Keratinocyte (primary cell): ENCODE results near the gene CISH. TPM values are rescaled to one million over a fixed set of nuclear protein-coding genes. Genes with fewer than 3 reads are reported as not detected.
A peak's percentile ranks its signal among the peaks of the same experiment; 100 is the strongest.

ENCODE experiments used
- DNase-seq: peaks from one replicate; pipeline ENCODE4 v3.0.0-alpha.2; 2011; ENCODE audit warnings: low read depth, missing footprints, low spot score
- FAIRE-seq: peaks from 2 replicates; lab custom pipeline; 2011; peaks lifted over from hg19 to GRCh38; lab: Jason Lieb, UNC
- H2AFZ ChIP-seq: 2 replicates; pipeline ENCODE4 v1.6.0; 2012; ENCODE audit warnings: low read length, control low read depth, inconsistent platforms; ENCODE audit not compliant: control insufficient read depth
- H3K27ac ChIP-seq: 2 replicates; pipeline ENCODE4 v1.5.1; 2011; ENCODE audit warnings: low read length; ENCODE audit not compliant: control insufficient read depth, insufficient read depth
- H3K27me3 ChIP-seq: 3 replicates; pipeline ENCODE4 v1.6.0; 2011; ENCODE audit warnings: low read length; ENCODE audit not compliant: control insufficient read depth, insufficient read depth; ENCODE audit errors: extremely low read depth
- H3K36me3 ChIP-seq, 2 experiments: 2 replicates in 1 of 2; 3 replicates in 1 of 2; pipeline ENCODE4 v1.5.1; 2011; ENCODE audit warnings: low read length in 2 of 2, mild to moderate bottlenecking in 1 of 2; ENCODE audit not compliant: control insufficient read depth in 2 of 2, insufficient read depth in 2 of 2; ENCODE audit errors: extremely low read depth in 1 of 2
- H3K4me1 ChIP-seq: 3 replicates; pipeline ENCODE4 v1.5.1; 2011; ENCODE audit warnings: low read length; ENCODE audit not compliant: control insufficient read depth, insufficient read depth; ENCODE audit errors: extremely low read depth
- H3K4me2 ChIP-seq: 3 replicates; pipeline ENCODE4 v1.6.0; 2011; ENCODE audit warnings: low read depth, low read length; ENCODE audit not compliant: control insufficient read depth, insufficient read depth; ENCODE audit errors: extremely low read depth
- H3K4me3 ChIP-seq, 3 experiments: fragments of 200-600 bp in 1 of 3; sonication (generic) in 1 of 3; 2 replicates in 2 of 3; 3 replicates in 1 of 3; pipeline ENCODE4 v1.5.1; 2011 to 2016; ENCODE audit warnings: low read length in 3 of 3, mild to moderate bottlenecking in 3 of 3, control low read depth in 2 of 3, inconsistent platforms in 1 of 3, low read depth in 1 of 3, mixed read lengths in 1 of 3, mixed run types in 1 of 3, moderate library complexity in 1 of 3; ENCODE audit not compliant: control insufficient read depth in 2 of 3, insufficient read depth in 2 of 3; ENCODE audit errors: extremely low read depth in 1 of 3
- H3K79me2 ChIP-seq: 2 replicates; pipeline ENCODE4 v1.6.0; 2012; ENCODE audit warnings: low read length; ENCODE audit not compliant: control insufficient read depth, insufficient read depth
- H3K9ac ChIP-seq: 3 replicates; pipeline ENCODE4 v1.6.0; 2011; ENCODE audit warnings: low read length; ENCODE audit not compliant: control insufficient read depth, insufficient read depth; ENCODE audit errors: extremely low read depth
- H3K9me1 ChIP-seq: 3 replicates; pipeline ENCODE4 v1.6.0; 2011; ENCODE audit warnings: low read length; ENCODE audit not compliant: control insufficient read depth, insufficient read depth; ENCODE audit errors: extremely low read depth
- H3K9me3 ChIP-seq: 2 replicates; pipeline ENCODE4 v1.5.1; 2012; ENCODE audit warnings: low read depth, low read length; ENCODE audit not compliant: control insufficient read depth
- H4K20me1 ChIP-seq: 3 replicates; pipeline ENCODE4 v1.6.0; 2011; ENCODE audit warnings: low read length; ENCODE audit not compliant: control insufficient read depth, insufficient read depth; ENCODE audit errors: extremely low read depth
- EZH2 ChIP-seq: IDR thresholded peaks from one replicate; pipeline ENCODE4 v1.6.1; 2012; ENCODE audit warnings: inconsistent platforms, mild to moderate bottlenecking, low read length, moderate library complexity
- dilution Hi-C: fragments of 300-500 bp; cut with MboI; formaldehyde crosslinking; loops from one replicate; pipeline ENCODE4 v1.7.0; 2020; ENCODE audit warnings: low sequenced_read_pairs; ENCODE audit not compliant: extremely low pct_ligation_motif_present
- polyA plus RNA-seq, 5 experiments: library from polyadenylated mRNA; depleted of rRNA in 3 of 5; stranded (reverse) in 3 of 5; stranded (forward) in 1 of 5; unstranded in 1 of 5; fragments of >200 nt; gene quantifications; 1 replicate in 1 of 5; 2 replicates in 3 of 5; 3 replicates in 1 of 5; pipeline versions ENCODE4 v1.2.1 to v1.2.3, GENCODE V29; 2011 to 2012; ENCODE audit warnings: missing spikeins in 2 of 5, low read depth in 1 of 5, low replicate concordance in 1 of 5
- TF ChIP-seq, protein P1 (sequence below), 3 experiments: IDR thresholded peaks in 1 of 3; conservative IDR thresholded peaks in 1 of 3; optimal IDR thresholded peaks in 1 of 3; 2 replicates in 2 of 3; 3 replicates in 1 of 3; pipeline versions ENCODE3 to v1.5.1; 2011; ENCODE audit warnings: low read length in 3 of 3, mild to moderate bottlenecking in 3 of 3, moderate library complexity in 2 of 3, control low read depth in 1 of 3, inconsistent platforms in 1 of 3; ENCODE audit not compliant: insufficient read depth in 2 of 3; ENCODE audit errors: extremely low read depth in 1 of 3

The CISH gene
- polyA plus RNA-seq, 1 donor (not counting 4 experiments of a cell fraction or from before 2014, with no cell fraction given), result 1.8 TPM

DNA sequence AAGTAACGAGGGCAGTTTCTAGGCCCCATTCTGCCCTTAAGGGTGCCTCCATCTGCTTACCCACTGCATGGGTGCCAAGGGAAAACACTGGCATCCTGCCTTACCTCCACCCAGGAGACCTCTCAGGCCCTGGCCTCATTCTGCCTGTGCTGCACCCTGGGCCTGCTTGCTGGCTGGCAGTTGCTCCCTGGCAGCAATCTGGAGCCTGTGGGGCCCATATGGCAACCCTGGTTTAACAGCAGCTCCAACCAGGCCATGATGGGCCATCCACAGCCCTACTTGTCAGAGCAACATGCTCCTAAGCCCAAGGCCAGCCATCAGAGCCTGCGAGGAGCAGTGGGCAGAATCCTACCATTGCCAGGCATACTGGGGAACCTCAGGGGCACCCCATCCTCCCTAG, 47.7 kb downstream of the CISH start:
- Histone ChIP-seq H3K4me2 (no peak overlapping the region), H3K27ac (no peak overlapping the region), H3K27me3 (no peaks in the 10 kb centered on the region), H4K20me1 (no peaks in the 10 kb centered on the region), H3K79me2 (no peaks in the 10 kb centered on the region), H3K9ac (no peak overlapping the region), H3K9me3 (no peaks in the 10 kb centered on the region), H3K4me1 (peaks cover 27% of the 10 kb centered on the region), H3K9me1 (no peaks in the 10 kb centered on the region), H2AFZ (no peak overlapping the region), H3K36me3 (no peaks in the 10 kb centered on the region), H3K4me3 (no peak overlapping the region)
- FAIRE-seq (no peak), DNase-seq (no peak)
- no peak for TF ChIP-seq EZH2
- TF ChIP-seq, protein P1, sequence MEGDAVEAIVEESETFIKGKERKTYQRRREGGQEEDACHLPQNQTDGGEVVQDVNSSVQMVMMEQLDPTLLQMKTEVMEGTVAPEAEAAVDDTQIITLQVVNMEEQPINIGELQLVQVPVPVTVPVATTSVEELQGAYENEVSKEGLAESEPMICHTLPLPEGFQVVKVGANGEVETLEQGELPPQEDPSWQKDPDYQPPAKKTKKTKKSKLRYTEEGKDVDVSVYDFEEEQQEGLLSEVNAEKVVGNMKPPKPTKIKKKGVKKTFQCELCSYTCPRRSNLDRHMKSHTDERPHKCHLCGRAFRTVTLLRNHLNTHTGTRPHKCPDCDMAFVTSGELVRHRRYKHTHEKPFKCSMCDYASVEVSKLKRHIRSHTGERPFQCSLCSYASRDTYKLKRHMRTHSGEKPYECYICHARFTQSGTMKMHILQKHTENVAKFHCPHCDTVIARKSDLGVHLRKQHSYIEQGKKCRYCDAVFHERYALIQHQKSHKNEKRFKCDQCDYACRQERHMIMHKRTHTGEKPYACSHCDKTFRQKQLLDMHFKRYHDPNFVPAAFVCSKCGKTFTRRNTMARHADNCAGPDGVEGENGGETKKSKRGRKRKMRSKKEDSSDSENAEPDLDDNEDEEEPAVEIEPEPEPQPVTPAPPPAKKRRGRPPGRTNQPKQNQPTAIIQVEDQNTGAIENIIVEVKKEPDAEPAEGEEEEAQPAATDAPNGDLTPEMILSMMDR (optimal IDR thresholded peaks at IDR 0.05 in 1 of 3, IDR thresholded peaks at IDR 0.05 in 1 of 3, conservative IDR thresholded peaks at IDR 0.05 in 1 of 3; ENCODE audit: extremely low read depth in 1 of 3, insufficient read depth in 2 of 3, low read length in 3 of 3), result no peak
- dilution Hi-C loops, result no loop called here

DNA sequence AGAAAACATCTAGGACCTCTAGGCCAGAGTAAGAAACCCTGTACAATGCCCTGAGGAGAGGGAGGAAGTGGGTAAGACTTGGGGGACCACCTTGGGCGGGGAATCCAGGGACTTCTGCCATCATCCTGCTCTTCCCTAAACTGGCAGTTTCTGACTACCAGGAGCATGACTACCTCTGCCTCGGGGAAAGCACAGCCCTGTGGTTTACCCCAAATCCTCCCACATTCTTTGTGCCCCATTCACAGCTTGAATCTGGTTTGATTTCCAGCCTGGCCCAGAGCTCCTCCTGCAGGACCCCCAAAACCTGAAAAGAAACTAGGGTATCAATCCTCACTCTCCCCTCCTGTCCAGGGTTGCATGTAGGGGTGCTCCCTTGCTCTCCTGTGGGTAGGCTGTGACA, 48.7 kb downstream of the CISH start:
- no peak for TF ChIP-seq EZH2
- TF ChIP-seq, protein P1 (optimal IDR thresholded peaks at IDR 0.05 in 1 of 3, IDR thresholded peaks at IDR 0.05 in 1 of 3, conservative IDR thresholded peaks at IDR 0.05 in 1 of 3; ENCODE audit: extremely low read depth in 1 of 3, insufficient read depth in 2 of 3, low read length in 3 of 3), result peak in 1 of 3 experiments; percentile 29
- no peak overlapping the region for H2AFZ ChIP-seq
- no peaks in the 10 kb centered on the region for H4K20me1 ChIP-seq
- FAIRE-seq (peak; percentile 98), DNase-seq (no peak)
- no peaks in the 10 kb centered on the region for H3K79me2 ChIP-seq
- no peak overlapping the region for H3K9ac ChIP-seq
- H3K4me2 ChIP-seq, result peak overlapping the region; percentile 35
- H3K9me3 ChIP-seq, result no peaks in the 10 kb centered on the region
- H3K36me3 ChIP-seq, result no peaks in the 10 kb centered on the region
- dilution Hi-C loops, result no loop called here
- peaks cover 4% of the 10 kb centered on the region for H3K27me3 ChIP-seq
- no peak overlapping the region for H3K27ac ChIP-seq
- no peak overlapping the region for H3K4me3 ChIP-seq
- H3K4me1 ChIP-seq, result peaks cover 21% of the 10 kb centered on the region
- H3K9me1 ChIP-seq, result no peaks in the 10 kb centered on the region
